NCI-H524 (cell line): ENCODE measurements around the gene ABHD11.
A peak's percentile ranks its signal among the peaks of the same experiment; 100 is the strongest.

Source experiments
- DNase-seq, 2 experiments: peaks; one replicate each; lab custom pipeline; 2025; lab: John Stamatoyannopoulos, UW

The ABHD11 gene

GRCh38 chr7:73700581-73701134 is 37.9 kb downstream of the ABHD11 start:
- no peak for DNase-seq

- no peak for DNase-seq
Observed at GRCh38 chr7:73700069-73700423, 38.6 kb downstream of the ABHD11 start.

GRCh38 chr7:73699370-73700068 is 39.1 kb downstream of the ABHD11 start:
- DNase-seq, result peak in 1 of 2 experiments; percentile 4

GRCh38 chr7:73698410-73698809 is 40.2 kb downstream of the ABHD11 start:
- no peak for DNase-seq

- no peak for DNase-seq
Observed at GRCh38 chr7:73696372-73696771, 42.2 kb downstream of the ABHD11 start.

GRCh38 chr7:73690646-73691045 is 48.0 kb downstream of the ABHD11 start:
- DNase-seq, result no peak

GRCh38 chr7:73688288-73688687 is 50.3 kb downstream of the ABHD11 start:
- DNase-seq, result no peak
